ENCODE results near the gene ZWINT. TPM values are rescaled to one million over a fixed set of nuclear protein-coding genes. Genes with fewer than 3 reads are reported as not detected.

ZWINT gene
- total and polyA plus RNA-seq, 2 donors from 2014 or later, result 4.9 to 5.0 TPM

DNA sequence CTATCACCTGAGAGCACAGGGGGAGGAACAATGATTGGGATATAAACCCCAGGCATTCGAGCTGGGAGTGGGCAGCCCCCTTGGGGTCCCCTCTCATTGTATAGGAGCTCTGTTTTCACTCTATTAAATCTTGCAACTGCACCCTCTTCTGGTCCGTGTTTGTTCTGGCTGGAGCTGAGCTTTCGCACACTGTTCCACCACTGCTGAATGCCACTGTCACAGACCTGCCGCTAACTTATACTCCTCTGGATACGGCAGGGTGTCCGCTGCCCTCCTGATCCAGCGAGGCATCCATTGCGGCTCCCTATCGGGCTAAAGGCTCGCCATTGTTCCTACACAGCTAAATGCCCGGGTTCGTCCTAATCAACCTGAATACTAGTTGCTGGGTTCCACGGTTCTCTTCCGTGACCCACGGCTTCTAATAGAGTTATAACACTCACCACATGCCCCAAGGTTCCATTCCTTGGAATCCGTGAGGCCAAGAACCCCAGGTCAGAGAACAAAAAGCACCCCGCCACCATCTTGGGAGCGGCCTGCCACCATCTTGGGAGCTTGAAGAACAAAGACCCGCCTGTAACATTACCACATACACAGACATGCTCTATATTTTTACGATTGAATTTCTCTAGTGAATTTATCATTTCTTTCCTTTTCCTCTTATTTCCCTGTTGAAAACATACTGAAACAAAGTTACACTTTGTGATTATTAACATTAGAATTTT is 9.0 kb downstream of the ZWINT start:
- H3K27me3 ChIP-seq (ENCODE audit: control insufficient read depth, insufficient read depth, low read length), result no peaks in the 10 kb centered on the region
- no peak overlapping the region for H3K27ac ChIP-seq (ENCODE audit: low read depth in 2 of 2, low read length in 2 of 2)
- H3K36me3 ChIP-seq (ENCODE audit: control insufficient read depth in 2 of 3, insufficient read depth in 3 of 3, low read length in 3 of 3), result no peaks in the 10 kb centered on the region
- TF ChIP-seq CTCF (IDR thresholded peaks at IDR 0.05; ENCODE audit: borderline replicate concordance, extremely low read depth, insufficient read depth), result no peak
- H3K4me1 ChIP-seq (ENCODE audit: control insufficient read depth in 2 of 3, insufficient read depth in 2 of 3, low read depth in 1 of 3, low read length in 3 of 3), result no peaks in the 10 kb centered on the region
- no peak for FAIRE-seq
- DNase-seq, result no peak
- H3K4me3 ChIP-seq (ENCODE audit: low read length in 3 of 3), result no peak overlapping the region
- H3K9me3 ChIP-seq (ENCODE audit: control insufficient read depth in 2 of 3, insufficient read depth in 1 of 3, low read length in 3 of 3), result no peaks in the 10 kb centered on the region
- intact Hi-C loops (cut with DNase I), result no loop called here
- H3K9ac ChIP-seq (ENCODE audit: low read length in 3 of 3), result no peak overlapping the region

DNA sequence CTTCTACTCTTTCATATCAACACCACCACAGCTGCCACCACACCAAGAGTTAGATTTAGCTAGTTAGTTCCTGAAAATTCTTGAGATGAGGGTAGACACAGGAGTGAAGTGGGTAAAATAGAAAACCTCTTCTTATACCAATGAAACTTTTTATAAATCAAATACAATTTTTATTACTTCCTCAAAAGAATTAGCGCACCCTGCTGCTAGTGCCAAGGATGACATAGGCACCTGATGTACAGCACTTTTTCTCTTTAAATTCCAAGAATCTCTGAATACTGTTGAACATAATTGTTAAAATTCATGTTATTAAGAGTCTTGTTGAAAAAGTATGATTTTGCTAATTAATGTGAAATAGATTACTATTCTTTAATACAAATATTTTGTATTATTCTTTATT is 11.4 kb downstream of the ZWINT start:
- no peaks in the 10 kb centered on the region for H3K27me3 ChIP-seq (ENCODE audit: control insufficient read depth, insufficient read depth, low read length)
- no peak overlapping the region for H3K27ac ChIP-seq (ENCODE audit: low read depth in 2 of 2, low read length in 2 of 2)
- no peak for TF ChIP-seq CTCF (IDR thresholded peaks at IDR 0.05; ENCODE audit: borderline replicate concordance, extremely low read depth, insufficient read depth)
- no peak for FAIRE-seq
- no peak overlapping the region for H3K9ac ChIP-seq (ENCODE audit: low read length in 3 of 3)
- H3K9me3 ChIP-seq (ENCODE audit: control insufficient read depth in 2 of 3, insufficient read depth in 1 of 3, low read length in 3 of 3), result no peaks in the 10 kb centered on the region
- no peak for DNase-seq
- H3K36me3 ChIP-seq (ENCODE audit: control insufficient read depth in 2 of 3, insufficient read depth in 3 of 3, low read length in 3 of 3), result no peaks in the 10 kb centered on the region
- intact Hi-C loops (cut with DNase I), result no loop called here
- no peak overlapping the region for H3K4me3 ChIP-seq (ENCODE audit: low read length in 3 of 3)
- H3K4me1 ChIP-seq (ENCODE audit: control insufficient read depth in 2 of 3, insufficient read depth in 2 of 3, low read depth in 1 of 3, low read length in 3 of 3), result no peaks in the 10 kb centered on the region

- FAIRE-seq (no peak), DNase-seq (no peak)
- Histone ChIP-seq H3K27ac (ENCODE audit: low read depth in 2 of 2, low read length in 2 of 2) (no peak overlapping the region), H3K4me1 (ENCODE audit: control insufficient read depth in 2 of 3, insufficient read depth in 2 of 3, low read depth in 1 of 3, low read length in 3 of 3) (no peaks in the 10 kb centered on the region), H3K9me3 (ENCODE audit: control insufficient read depth in 2 of 3, insufficient read depth in 1 of 3, low read length in 3 of 3) (no peaks in the 10 kb centered on the region), H3K9ac (ENCODE audit: low read length in 3 of 3) (no peak overlapping the region), H3K4me3 (ENCODE audit: low read length in 3 of 3) (no peak overlapping the region), H3K27me3 (ENCODE audit: control insufficient read depth, insufficient read depth, low read length) (no peaks in the 10 kb centered on the region), H3K36me3 (ENCODE audit: control insufficient read depth in 2 of 3, insufficient read depth in 3 of 3, low read length in 3 of 3) (no peaks in the 10 kb centered on the region)
- TF ChIP-seq CTCF (IDR thresholded peaks at IDR 0.05; ENCODE audit: borderline replicate concordance, extremely low read depth, insufficient read depth), result no peak
- intact Hi-C loops (cut with DNase I), result no loop called here
Measured at GRCh38 chr10:56348101-56348500, 13.0 kb downstream of the ZWINT start.

Data from kidney (tissue), 14 donors.